22Rv1 (cell line): ENCODE measurements around the gene SEPTIN2.

Experiments
- ZFX ChIP-seq: fragments of 450-650 bp; IDR thresholded peaks from 2 replicates; pipeline ENCODE4 v1.6.1; 2017; ENCODE audit warnings: antibody characterized with exemption, borderline replicate concordance
- TF ChIP-seq, protein P1 (sequence below): fragments of 450-650 bp; IDR thresholded peaks from 2 replicates; pipeline ENCODE4 v1.5.1; 2017; ENCODE audit warnings: mild to moderate bottlenecking

DNA sequence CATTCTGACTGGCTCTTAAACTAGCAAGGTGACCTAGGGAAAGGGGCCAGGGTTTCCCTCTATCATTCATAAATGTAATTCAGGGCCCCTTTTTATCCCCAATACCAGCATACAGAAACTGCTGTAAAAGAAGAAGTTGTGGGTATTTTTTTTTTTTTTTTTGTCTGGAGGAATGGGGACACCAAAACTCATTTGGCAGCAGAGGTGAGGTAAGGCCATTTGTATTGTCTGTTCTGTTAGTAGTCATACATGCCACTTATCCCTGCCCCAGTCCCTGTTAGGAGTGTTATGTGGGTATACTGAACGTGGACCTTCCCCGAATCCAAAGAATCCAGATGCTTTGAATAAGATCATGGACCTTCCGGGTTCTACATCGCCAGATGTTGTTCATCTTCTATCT lies 1.7 kb downstream of the SEPTIN2 start:
- TF ChIP-seq, protein P1, sequence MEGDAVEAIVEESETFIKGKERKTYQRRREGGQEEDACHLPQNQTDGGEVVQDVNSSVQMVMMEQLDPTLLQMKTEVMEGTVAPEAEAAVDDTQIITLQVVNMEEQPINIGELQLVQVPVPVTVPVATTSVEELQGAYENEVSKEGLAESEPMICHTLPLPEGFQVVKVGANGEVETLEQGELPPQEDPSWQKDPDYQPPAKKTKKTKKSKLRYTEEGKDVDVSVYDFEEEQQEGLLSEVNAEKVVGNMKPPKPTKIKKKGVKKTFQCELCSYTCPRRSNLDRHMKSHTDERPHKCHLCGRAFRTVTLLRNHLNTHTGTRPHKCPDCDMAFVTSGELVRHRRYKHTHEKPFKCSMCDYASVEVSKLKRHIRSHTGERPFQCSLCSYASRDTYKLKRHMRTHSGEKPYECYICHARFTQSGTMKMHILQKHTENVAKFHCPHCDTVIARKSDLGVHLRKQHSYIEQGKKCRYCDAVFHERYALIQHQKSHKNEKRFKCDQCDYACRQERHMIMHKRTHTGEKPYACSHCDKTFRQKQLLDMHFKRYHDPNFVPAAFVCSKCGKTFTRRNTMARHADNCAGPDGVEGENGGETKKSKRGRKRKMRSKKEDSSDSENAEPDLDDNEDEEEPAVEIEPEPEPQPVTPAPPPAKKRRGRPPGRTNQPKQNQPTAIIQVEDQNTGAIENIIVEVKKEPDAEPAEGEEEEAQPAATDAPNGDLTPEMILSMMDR: no peak
- no peak for TF ChIP-seq ZFX
